ENCODE results near the gene DNAJB11. TPM values are rescaled to one million over a fixed set of nuclear protein-coding genes. Genes with fewer than 3 reads are reported as not detected.

Gene DNAJB11
- total and polyA plus RNA-seq, 2 donors (not counting 1 experiment from before 2014, with no cell fraction given): 17.9 to 27.7 TPM

DNA sequence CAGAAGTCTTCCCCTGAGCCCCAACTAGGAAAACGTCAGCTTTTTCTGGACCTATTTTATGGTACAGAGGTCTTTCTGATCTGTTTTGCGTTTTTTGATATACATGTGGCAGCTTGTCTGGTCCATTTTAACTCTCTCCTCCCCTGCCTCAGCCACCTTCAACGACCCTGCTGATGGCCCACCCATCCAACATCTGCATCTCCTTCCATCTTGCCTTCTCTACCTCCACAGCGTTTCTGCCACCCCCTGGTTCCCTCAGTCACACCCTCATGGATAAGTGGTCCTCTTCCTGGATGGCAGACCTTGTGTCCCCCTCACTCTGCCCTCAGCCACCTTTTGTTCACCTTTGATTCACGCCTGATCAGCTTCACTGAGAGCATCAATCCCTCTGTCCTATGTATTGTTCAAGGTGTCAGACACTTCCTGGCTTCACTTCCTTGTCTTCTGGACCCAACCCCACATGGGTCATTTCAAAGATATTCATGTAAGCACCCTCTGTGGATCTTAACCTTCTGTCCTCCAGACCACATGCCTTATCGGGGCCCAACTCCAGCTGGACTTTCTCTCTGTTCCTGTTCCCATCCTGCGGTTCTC lies 55.8 kb downstream of the DNAJB11 start:
- Mint-ChIP-seq H3K27ac (no peak overlapping the region), H3K27me3 (peaks cover 29% of the 10 kb centered on the region), H3K9me3 (ENCODE audit: insufficient read depth) (no peaks in the 10 kb centered on the region), H3K4me1 (no peaks in the 10 kb centered on the region), H3K4me3 (no peak overlapping the region)
- Histone ChIP-seq H3K4me1 (ENCODE audit: control insufficient read depth in 2 of 2, insufficient read depth in 2 of 2, low read length in 2 of 2) (no peaks in the 10 kb centered on the region), H3K27me3 (replicated peaks in 1 of 4; ENCODE audit: control extremely low read depth in 1 of 4, control insufficient read depth in 3 of 4, insufficient read depth in 4 of 4, low read length in 3 of 4) (peaks cover 0 to 6% (median 2%) of the 10 kb centered on the region in 4 experiments), H3K9me3 (ENCODE audit: control extremely low read depth in 1 of 3, control insufficient read depth in 2 of 3, insufficient read depth in 1 of 3, low read length in 2 of 3) (no peaks in the 10 kb centered on the region), H3K27ac (ENCODE audit: low read length in 2 of 2) (no peak overlapping the region), H3K79me2 (ENCODE audit: control insufficient read depth, insufficient read depth, low read length) (no peaks in the 10 kb centered on the region), H3K9ac (ENCODE audit: low read length) (no peak overlapping the region), H4K20me1 (ENCODE audit: control insufficient read depth, insufficient read depth, low read length, poor library complexity, severe bottlenecking) (no peaks in the 10 kb centered on the region), H3K4me3 (ENCODE audit: control extremely low read depth in 1 of 5, extremely low read depth in 1 of 5, insufficient read depth in 1 of 5, low read depth in 2 of 5, low read length in 4 of 5) (no peak overlapping the region), H3K36me3 (replicated peaks in 1 of 2; ENCODE audit: control extremely low read depth in 1 of 2, control insufficient read depth in 1 of 2, extremely low read depth in 1 of 2, insufficient read depth in 2 of 2, low read length in 1 of 2) (no peaks in the 10 kb centered on the region), H3K4me2 (replicated peaks; ENCODE audit: low read depth, low read length, poor library complexity, severe bottlenecking) (no peak overlapping the region), H2AFZ (ENCODE audit: insufficient read depth, low read depth, low read length, poor library complexity, severe bottlenecking) (no peak overlapping the region)
- TF ChIP-seq, protein P1, sequence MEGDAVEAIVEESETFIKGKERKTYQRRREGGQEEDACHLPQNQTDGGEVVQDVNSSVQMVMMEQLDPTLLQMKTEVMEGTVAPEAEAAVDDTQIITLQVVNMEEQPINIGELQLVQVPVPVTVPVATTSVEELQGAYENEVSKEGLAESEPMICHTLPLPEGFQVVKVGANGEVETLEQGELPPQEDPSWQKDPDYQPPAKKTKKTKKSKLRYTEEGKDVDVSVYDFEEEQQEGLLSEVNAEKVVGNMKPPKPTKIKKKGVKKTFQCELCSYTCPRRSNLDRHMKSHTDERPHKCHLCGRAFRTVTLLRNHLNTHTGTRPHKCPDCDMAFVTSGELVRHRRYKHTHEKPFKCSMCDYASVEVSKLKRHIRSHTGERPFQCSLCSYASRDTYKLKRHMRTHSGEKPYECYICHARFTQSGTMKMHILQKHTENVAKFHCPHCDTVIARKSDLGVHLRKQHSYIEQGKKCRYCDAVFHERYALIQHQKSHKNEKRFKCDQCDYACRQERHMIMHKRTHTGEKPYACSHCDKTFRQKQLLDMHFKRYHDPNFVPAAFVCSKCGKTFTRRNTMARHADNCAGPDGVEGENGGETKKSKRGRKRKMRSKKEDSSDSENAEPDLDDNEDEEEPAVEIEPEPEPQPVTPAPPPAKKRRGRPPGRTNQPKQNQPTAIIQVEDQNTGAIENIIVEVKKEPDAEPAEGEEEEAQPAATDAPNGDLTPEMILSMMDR (IDR thresholded peaks at IDR 0.05): no peak
- no peak for TF ChIP-seq EZH2 (IDR thresholded peaks at IDR 0.05; ENCODE audit: borderline replicate concordance, insufficient read depth, low read depth, low read length, poor library complexity, severe bottlenecking)
- ATAC-seq (ENCODE audit: low read depth) (no peak), DNase-seq (no peak)
- 82% methylated on average over 5 of the region's 7 CpGs for WGBS (ENCODE audit: insufficient coverage)
- intact Hi-C loops (cut with micrococcal nuclease): no loop called here
- ChIA-PET POLR2A (no interaction called here), CTCF (interaction anchor here (5.1 kb wide), 1 partner anchor 10 kb away, joined by 43 read pairs; no protein-coding TSS in a partner anchor)

DNA sequence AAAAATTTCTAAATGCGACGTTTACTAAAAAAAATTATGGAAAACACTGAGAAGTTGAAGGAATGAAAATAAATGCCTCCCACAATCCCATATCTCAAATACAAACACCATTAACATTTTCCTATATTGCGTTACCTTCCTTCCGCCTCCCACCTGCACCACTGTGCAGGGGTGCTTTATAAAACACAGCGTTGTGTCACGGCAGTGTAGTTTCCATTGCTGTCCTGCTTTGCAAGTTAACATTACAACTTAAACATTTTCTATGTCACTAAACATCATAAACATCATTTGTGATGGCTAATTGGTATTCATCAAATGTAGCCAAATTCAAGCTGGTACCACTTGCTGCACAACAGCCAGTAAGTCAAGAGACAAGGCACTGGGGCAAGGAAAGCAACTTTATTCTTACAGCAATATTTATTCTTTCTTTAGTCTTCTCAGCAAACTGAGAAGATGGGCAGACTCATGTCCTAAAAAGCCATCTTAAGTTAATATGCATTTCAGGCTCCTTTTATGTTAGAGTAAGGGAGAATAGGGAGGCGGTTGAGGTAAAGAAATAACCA lies 57.4 kb downstream of the DNAJB11 start:
- no peak overlapping the region for H2AFZ ChIP-seq (ENCODE audit: insufficient read depth, low read depth, low read length, poor library complexity, severe bottlenecking)
- no peaks in the 10 kb centered on the region for H3K9me3 Mint-ChIP-seq (ENCODE audit: insufficient read depth)
- no peaks in the 10 kb centered on the region for H3K36me3 ChIP-seq (replicated peaks in 1 of 2; ENCODE audit: control extremely low read depth in 1 of 2, control insufficient read depth in 1 of 2, extremely low read depth in 1 of 2, insufficient read depth in 2 of 2, low read length in 1 of 2)
- POLR2A ChIA-PET: no interaction called here
- H3K4me2 ChIP-seq (replicated peaks; ENCODE audit: low read depth, low read length, poor library complexity, severe bottlenecking): no peak overlapping the region
- intact Hi-C loops (cut with micrococcal nuclease): no loop called here
- WGBS (ENCODE audit: insufficient coverage): 95% methylated on average over 4 of the region's 7 CpGs
- ATAC-seq (ENCODE audit: low read depth) (no peak), DNase-seq (no peak)
- H3K4me3 Mint-ChIP-seq: no peak overlapping the region
- H3K4me1 Mint-ChIP-seq: no peaks in the 10 kb centered on the region
- no peaks in the 10 kb centered on the region for H3K9me3 ChIP-seq (ENCODE audit: control extremely low read depth in 1 of 3, control insufficient read depth in 2 of 3, insufficient read depth in 1 of 3, low read length in 2 of 3)
- H4K20me1 ChIP-seq (ENCODE audit: control insufficient read depth, insufficient read depth, low read length, poor library complexity, severe bottlenecking): no peaks in the 10 kb centered on the region
- peaks cover 0 to 6% (median 0%) of the 10 kb centered on the region in 4 experiments for H3K27me3 ChIP-seq (replicated peaks in 1 of 4; ENCODE audit: control extremely low read depth in 1 of 4, control insufficient read depth in 3 of 4, insufficient read depth in 4 of 4, low read length in 3 of 4)
- no peak overlapping the region for H3K9ac ChIP-seq (ENCODE audit: low read length)
- TF ChIP-seq, protein P1 (IDR thresholded peaks at IDR 0.05): no peak
- TF ChIP-seq EZH2 (IDR thresholded peaks at IDR 0.05; ENCODE audit: borderline replicate concordance, insufficient read depth, low read depth, low read length, poor library complexity, severe bottlenecking): no peak
- H3K27ac ChIP-seq (ENCODE audit: low read length in 2 of 2): no peak overlapping the region
- no peak overlapping the region for H3K27ac Mint-ChIP-seq
- no peaks in the 10 kb centered on the region for H3K79me2 ChIP-seq (ENCODE audit: control insufficient read depth, insufficient read depth, low read length)
- peaks cover 22% of the 10 kb centered on the region for H3K27me3 Mint-ChIP-seq
- CTCF ChIA-PET: interaction anchor here (5.1 kb wide), 1 partner anchor 12 kb away, joined by 43 read pairs; no protein-coding TSS in a partner anchor
- H3K4me1 ChIP-seq (ENCODE audit: control insufficient read depth in 2 of 2, insufficient read depth in 2 of 2, low read length in 2 of 2): no peaks in the 10 kb centered on the region
- no peak overlapping the region for H3K4me3 ChIP-seq (ENCODE audit: control extremely low read depth in 1 of 5, extremely low read depth in 1 of 5, insufficient read depth in 1 of 5, low read depth in 2 of 5, low read length in 4 of 5)

Measured in B cell (primary cell).